Adrenal gland (tissue), 5 donors: ENCODE results near the gene SDC4.

Experiments
- POLR2A ChIP-seq, 2 donors: fragments of 450-650 bp; IDR thresholded peaks; one replicate each; pipeline ENCODE4 v1.6.1; 2017; ENCODE audit warnings: antibody characterized with exemption in 2 of 2, mild to moderate bottlenecking in 2 of 2, moderate library complexity in 1 of 2
- TF ChIP-seq, protein P1 (sequence below), 6 experiments: fragments of 450-650 bp in 4 of 6; fragments of 200-600 bp in 2 of 6; sonication (generic) in 1 of 6; IDR thresholded peaks; 1 replicate in 5 of 6; 2 replicates in 1 of 6; pipeline versions ENCODE4 v1.5.1 to v1.8.0; 2016 to 2021; ENCODE audit warnings: antibody characterized with exemption in 6 of 6, mild to moderate bottlenecking in 2 of 6, moderate library complexity in 1 of 6
- donor health status: DM: no; HTN: no; CAD: no.

GRCh38 chr20:45293041-45294002, 54.9 kb downstream of the SDC4 start:
- no peak for TF ChIP-seq POLR2A (IDR thresholded peaks at IDR 0.05)
- TF ChIP-seq, protein P1, sequence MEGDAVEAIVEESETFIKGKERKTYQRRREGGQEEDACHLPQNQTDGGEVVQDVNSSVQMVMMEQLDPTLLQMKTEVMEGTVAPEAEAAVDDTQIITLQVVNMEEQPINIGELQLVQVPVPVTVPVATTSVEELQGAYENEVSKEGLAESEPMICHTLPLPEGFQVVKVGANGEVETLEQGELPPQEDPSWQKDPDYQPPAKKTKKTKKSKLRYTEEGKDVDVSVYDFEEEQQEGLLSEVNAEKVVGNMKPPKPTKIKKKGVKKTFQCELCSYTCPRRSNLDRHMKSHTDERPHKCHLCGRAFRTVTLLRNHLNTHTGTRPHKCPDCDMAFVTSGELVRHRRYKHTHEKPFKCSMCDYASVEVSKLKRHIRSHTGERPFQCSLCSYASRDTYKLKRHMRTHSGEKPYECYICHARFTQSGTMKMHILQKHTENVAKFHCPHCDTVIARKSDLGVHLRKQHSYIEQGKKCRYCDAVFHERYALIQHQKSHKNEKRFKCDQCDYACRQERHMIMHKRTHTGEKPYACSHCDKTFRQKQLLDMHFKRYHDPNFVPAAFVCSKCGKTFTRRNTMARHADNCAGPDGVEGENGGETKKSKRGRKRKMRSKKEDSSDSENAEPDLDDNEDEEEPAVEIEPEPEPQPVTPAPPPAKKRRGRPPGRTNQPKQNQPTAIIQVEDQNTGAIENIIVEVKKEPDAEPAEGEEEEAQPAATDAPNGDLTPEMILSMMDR (IDR thresholded peaks at IDR 0.05), result peak; percentile 66 to 90 (median 85)
